Stimulated activated naive CD4-positive, alpha-beta T cell treated with Interleukin-2 at 50 U/mL for 16 hours (primary cell): Measurements from ENCODE around the gene ANKRD10.

Experiments used
- DNase-seq: peaks from one replicate; lab custom pipeline; 2025; lab: John Stamatoyannopoulos, UW

ANKRD10 gene

DNA sequence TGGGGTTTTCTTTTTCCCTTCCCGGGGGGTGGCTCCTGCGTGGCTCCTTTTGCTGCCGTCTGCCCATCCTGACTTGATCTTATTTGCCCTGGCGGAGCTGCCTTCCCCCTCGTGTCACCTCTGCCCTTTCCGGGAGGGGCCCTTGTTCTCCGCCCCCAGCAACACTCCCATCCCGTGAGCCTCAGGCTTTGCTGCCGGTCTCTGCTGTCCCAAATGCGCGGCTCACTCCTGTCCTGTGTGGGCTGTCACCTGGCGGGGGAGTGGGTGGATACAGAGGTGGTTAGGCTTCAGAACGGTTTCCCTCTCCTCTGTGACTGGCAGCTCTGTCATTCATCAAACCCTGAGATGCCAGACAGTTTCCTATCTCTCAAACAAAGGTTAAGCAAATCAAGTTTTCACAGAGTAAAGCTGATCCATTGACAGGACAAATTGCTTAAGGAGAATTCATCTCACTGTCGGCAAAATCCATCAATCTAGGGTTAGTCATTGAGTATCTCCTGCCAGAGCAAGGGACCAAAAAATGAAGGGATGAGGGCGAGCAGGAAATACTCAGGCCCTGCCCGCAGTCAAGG lies 84.0 kb downstream of the ANKRD10 start:
- DNase-seq: no peak

DNA sequence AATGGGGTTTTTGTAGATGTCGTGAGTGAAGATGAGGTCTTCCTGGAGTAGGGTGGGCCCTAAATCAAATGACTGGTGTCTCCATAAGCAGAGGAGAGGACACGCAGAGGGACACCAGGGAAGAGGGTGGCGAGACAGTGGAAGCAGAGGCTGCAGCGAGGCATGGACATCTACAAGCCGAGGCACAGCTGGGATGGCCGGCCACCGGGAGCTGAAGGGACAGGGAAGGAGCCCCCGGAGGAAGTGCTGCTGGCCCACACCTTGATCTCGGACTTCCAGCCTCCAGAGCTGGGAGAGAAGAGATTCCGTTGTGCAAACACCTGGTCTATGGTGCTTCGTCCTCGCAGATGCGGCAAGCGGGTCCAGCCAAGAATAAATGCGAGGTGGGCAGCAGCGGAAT lies 84.5 kb downstream of the ANKRD10 start:
- DNase-seq: no peak

DNA sequence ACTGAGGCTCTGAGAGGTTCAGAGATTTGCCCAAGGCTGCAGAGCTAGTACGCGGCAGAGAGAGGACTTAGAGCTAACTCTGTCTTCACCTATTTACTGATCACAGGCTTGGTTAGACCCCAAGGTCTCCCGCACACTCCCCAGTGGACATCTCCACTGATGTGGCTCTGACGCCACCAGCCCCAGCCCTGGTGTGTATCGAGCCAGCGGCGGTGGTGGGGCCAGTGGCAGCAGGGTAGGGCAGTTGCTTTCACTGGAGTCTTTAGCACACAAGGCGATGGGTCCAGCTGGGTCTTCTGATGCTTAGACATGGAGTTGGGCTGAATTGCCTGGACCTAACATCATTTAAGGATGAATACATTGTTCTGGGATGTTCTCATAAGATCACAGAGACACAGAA lies 85.4 kb downstream of the ANKRD10 start:
- DNase-seq: no peak

DNA sequence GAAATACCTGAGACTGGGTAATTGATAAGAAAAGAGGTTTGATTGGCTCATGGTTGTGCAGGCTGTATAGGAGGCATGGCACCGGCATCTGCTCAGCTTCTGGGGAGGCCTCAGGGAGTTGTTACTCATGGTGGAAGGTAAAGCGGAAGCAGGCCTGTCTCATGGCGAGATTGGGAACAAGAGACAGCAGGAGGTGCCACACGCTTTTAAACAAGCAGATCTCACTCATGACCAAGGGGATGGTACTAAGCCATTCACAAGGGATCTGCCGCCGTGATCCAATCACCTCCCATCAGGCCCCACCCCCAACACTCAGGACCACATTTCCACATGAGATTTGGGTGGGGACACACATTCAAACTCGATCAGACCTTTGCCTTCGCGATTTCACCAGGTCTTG lies 86.2 kb downstream of the ANKRD10 start:
- no peak for DNase-seq
